ENCODE data around the gene HSDL2.
"Not testable (repeated sequence)": the region's sequence is repeated elsewhere in the genome, so short reads cannot be mapped to it uniquely, and the experiment has no call there.

Gene HSDL2

GRCh38 chr9:112501287-112501686 is 121.4 kb downstream of the HSDL2 start:
- DNase-seq (ENCODE audit: low read depth), result no peak

GRCh38 chr9:112502175-112502946 is 122.5 kb downstream of the HSDL2 start:
- DNase-seq (ENCODE audit: low read depth), result no peak

GRCh38 chr9:112503170-112503569 is 123.3 kb downstream of the HSDL2 start:
- DNase-seq (ENCODE audit: low read depth), result no peak

- DNase-seq (ENCODE audit: low read depth), result no peak
Measured at GRCh38 chr9:112505086-112505485, 125.2 kb downstream of the HSDL2 start.

GRCh38 chr9:112505607-112506006 is 125.7 kb downstream of the HSDL2 start:
- DNase-seq (ENCODE audit: low read depth), result no peak

- no peak for DNase-seq (ENCODE audit: low read depth)
Measured at GRCh38 chr9:112506571-112506970, 126.7 kb downstream of the HSDL2 start.

- no peak for DNase-seq (ENCODE audit: low read depth)
Measured at GRCh38 chr9:112507001-112507680, 127.2 kb downstream of the HSDL2 start.

GRCh38 chr9:112508377-112508776 is 128.5 kb downstream of the HSDL2 start:
- DNase-seq (ENCODE audit: low read depth), result no peak

GRCh38 chr9:112512377-112512776 is 132.5 kb downstream of the HSDL2 start:
- DNase-seq (ENCODE audit: low read depth), result not testable (repeated sequence)

- no peak for DNase-seq (ENCODE audit: low read depth)
Measured at GRCh38 chr9:112516769-112517168, 136.9 kb downstream of the HSDL2 start.

GRCh38 chr9:112520069-112520468 is 140.2 kb downstream of the HSDL2 start:
- DNase-seq (ENCODE audit: low read depth), result no peak

GRCh38 chr9:112520656-112521055 is 140.7 kb downstream of the HSDL2 start:
- no peak for DNase-seq (ENCODE audit: low read depth)

Data from activated T-cell treated with anti-CD3 and anti-CD28 coated beads for 24 hours (primary cell).